H7 (cell line): ENCODE data around the gene MME. TPM values are rescaled to one million over a fixed set of nuclear protein-coding genes. Genes with fewer than 3 reads are reported as not detected.

ENCODE experiments used
- DNase-seq: peaks from one replicate; pipeline ENCODE4 v3.0.0; 2012
- H3K27me3 ChIP-seq: 2 replicates; pipeline ENCODE4 v1.6.0; 2011; ENCODE audit warnings: mild to moderate bottlenecking, low read length; ENCODE audit not compliant: control insufficient read depth, insufficient read depth
- H3K36me3 ChIP-seq: replicated peaks from 2 replicates; pipeline ENCODE4 v1.5.1; 2011; ENCODE audit warnings: low read length; ENCODE audit not compliant: control insufficient read depth, insufficient read depth
- H3K4me3 ChIP-seq: 2 replicates; pipeline ENCODE4 v1.5.1; 2011; ENCODE audit warnings: low read depth, mild to moderate bottlenecking, control low read depth, low read length, moderate library complexity; ENCODE audit not compliant: insufficient read depth
- total RNA-seq: library from RNA; depleted of rRNA; stranded (reverse); fragments of >200 nt; shearing (Covaris generic); gene quantifications from 2 replicates; pipeline ENCODE4 v1.2.3, GENCODE V29; 2014

Gene MME
- total RNA-seq, 1 experiment from 2014 or later = 2.8 TPM

DNA sequence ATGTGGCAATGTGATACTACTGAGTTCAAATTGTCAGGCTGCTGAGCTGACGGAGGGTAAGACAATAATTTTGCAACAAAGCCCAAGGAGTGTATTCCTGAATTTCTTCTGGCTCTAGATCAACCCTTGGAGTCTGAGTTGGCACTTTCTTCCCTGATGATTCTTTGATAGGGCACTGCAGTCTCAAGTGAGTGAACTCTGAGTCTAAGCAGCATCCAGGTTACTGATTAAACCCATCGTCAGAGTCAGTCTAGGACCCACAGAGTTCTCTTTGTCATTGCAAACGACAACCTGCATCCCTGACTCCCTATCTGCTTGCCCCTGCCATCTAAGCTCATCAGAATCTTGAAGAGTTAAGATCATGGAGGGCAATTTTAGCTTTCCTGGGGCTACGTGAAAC lies 58.6 kb downstream of the MME start:
- DNase-seq = no peak
- Histone ChIP-seq H3K4me3 (no peak overlapping the region), H3K27me3 (no peaks in the 10 kb centered on the region), H3K36me3 (no peaks in the 10 kb centered on the region)

DNA sequence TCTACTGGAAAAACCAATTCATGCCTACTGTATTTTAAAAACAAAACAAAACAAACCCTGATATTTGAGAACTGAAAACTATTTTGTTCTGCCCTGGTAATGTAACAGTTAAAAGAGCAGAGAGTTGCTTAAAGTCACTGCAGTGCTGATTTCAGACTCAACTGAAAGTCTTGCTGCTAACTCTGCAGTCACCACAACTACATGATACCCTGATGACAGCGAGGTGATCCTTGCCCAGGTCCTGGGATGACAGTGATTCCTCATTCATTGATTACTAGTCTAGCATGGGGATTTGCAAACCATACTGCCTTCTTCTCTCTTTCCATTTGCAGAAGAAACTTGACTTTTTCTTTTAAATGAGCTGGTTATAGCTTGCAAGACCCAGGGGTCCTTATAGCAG lies 67.5 kb downstream of the MME start:
- no peaks in the 10 kb centered on the region for H3K27me3 ChIP-seq
- no peak for DNase-seq

DNA sequence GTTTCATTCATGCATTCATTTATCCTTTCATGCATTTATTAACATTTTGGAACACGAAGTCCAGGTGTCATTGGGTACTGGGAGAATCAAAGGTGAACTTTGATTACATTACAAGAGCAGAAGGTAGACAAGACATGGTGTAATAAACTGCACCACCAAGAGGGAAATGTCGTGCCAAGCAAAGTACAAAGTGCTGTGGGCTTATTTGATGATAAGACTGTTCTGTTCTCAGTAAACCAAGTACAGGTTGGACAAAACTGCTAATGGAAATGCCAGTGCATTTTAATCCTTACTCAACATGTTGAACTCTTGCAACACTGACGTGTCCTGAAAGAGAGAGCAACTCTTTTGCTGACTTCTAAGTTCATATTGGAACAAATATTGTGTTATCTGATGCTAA lies 69.4 kb downstream of the MME start:
- Histone ChIP-seq H3K4me3 (no peak overlapping the region), H3K27me3 (no peaks in the 10 kb centered on the region), H3K36me3 (peaks cover 1% of the 10 kb centered on the region; the same call in 1 of the 2 replicates)
- no peak for DNase-seq

More for the DNA sequence above, 67.5 kb downstream of the MME start:
- Histone ChIP-seq H3K4me3 (no peak overlapping the region), H3K36me3 (peaks cover 1% of the 10 kb centered on the region; the same call in 1 of the 2 replicates)

DNA sequence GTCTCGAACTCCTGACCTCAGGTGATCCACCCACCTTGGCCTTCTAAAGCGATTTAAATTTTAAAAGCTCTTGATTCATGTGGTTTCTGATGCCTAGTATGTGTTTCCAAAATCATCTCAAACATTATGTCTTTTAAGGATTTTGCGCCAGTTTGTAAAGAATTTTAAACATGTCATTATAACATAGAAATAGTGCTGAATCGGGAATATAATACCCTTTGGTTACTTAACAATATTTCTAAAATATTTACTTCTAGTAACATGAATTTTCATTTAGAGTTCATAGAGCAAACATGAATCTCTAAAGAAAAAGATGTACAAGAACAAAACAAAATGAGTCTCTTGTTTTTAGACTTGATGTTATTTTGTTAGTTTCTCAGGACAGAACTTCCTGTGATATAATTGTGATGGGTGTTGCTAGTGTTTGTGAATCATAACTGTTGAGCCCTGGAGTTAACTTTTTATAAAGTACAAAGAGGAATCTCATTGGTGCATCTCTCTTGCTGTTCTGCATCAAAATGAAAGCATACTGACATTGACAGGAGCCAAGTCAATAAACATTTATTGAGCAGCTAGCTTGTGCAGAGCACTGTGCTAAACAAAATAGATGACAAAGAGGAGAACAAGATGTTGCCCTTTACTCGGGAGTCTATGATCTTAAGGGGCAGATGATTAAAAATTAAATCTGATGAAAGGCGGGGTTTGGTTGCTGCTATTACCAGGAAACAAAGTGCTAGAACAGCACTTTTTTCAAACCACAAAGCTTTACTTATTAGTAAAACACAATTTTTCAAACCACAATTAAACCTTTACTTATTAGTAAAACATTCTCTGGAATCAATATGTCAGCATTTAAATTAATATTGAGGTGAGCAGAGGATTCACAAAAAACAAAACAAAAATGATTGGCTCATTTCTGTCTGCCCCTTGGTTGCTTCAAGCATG lies 73.4 kb downstream of the MME start:
- Histone ChIP-seq H3K27me3 (no peaks in the 10 kb centered on the region), H3K36me3 (no peaks in the 10 kb centered on the region; the same call in 1 of the 2 replicates), H3K4me3 (no peak overlapping the region)
- DNase-seq = no peak

DNA sequence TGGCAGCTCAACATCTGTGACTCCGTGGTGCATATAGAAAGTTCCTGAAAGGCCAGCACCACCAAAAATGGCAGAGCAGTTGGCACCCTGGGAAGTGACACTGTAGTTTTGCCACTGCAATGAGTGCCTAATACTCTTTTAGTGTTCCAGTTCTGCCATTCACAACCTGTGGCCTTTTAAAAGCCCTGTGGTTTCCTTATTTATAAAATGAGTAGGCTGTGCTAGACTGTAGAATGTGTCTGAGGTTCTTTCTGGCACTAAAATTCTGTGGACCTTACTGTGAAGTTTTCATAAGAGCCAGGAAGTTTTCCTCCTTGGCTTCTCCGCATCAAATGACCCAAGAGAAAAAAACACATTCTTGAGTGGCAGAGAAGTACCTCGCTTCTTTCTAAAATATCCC lies 74.1 kb downstream of the MME start:
- H3K27me3 ChIP-seq = no peaks in the 10 kb centered on the region
- H3K4me3 ChIP-seq = no peak overlapping the region
- H3K36me3 ChIP-seq = no peaks in the 10 kb centered on the region; the same call in 1 of the 2 replicates
- no peak for DNase-seq

DNA sequence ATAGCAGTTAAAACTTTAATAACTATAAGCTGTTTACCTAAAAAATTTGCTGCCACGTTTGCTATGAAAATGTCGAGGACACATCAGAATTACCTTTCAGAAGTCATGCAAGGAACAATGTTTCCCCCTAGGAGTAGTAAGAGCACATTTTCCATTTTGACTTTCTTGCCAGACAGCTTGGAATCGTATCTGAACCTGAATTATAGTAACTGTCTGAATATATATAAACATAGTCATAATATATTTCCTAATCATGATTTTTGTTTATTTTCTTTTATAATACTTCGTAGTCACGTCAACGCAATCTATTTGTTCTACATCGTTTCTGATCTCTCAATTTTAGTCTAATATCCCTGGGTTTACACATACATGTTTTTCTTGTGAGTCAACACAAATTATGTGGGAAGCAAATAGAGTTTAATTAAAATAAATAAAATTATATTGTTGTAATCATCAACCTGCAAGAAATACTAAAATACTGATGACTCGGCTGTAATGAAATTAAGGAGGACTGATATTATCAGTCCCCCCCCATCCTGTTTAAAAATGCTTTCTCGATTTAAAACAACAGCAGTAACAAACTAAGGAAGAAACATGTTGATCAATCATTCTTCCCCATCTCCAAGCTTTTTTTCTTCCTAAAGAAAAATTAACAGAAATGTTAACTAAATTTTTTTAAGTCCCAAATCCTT lies 78.4 kb downstream of the MME start:
- H3K27me3 ChIP-seq = no peaks in the 10 kb centered on the region
- no peaks in the 10 kb centered on the region for H3K36me3 ChIP-seq
- H3K4me3 ChIP-seq = no peak overlapping the region
- DNase-seq = no peak

DNA sequence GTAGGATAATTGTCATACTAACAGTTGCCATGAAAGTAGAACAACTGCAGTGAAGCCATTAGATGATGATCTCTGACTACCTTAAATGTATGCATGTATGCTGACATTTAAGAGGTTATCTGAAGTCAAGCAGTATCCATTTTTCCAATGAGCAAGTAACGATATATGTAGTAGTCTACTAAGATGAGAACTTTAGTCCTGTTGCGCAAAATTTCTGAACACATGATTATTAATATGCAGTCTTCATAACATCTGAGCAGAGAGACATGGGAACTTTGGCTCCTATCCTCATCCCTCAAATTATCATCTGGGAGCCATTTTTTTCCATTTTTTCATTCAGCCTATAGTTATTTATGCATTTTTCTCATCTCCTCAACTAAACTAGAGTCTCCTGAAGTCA lies 79.2 kb downstream of the MME start:
- H3K4me3 ChIP-seq = no peak overlapping the region
- no peaks in the 10 kb centered on the region for H3K27me3 ChIP-seq
- no peaks in the 10 kb centered on the region for H3K36me3 ChIP-seq
- no peak for DNase-seq

DNA sequence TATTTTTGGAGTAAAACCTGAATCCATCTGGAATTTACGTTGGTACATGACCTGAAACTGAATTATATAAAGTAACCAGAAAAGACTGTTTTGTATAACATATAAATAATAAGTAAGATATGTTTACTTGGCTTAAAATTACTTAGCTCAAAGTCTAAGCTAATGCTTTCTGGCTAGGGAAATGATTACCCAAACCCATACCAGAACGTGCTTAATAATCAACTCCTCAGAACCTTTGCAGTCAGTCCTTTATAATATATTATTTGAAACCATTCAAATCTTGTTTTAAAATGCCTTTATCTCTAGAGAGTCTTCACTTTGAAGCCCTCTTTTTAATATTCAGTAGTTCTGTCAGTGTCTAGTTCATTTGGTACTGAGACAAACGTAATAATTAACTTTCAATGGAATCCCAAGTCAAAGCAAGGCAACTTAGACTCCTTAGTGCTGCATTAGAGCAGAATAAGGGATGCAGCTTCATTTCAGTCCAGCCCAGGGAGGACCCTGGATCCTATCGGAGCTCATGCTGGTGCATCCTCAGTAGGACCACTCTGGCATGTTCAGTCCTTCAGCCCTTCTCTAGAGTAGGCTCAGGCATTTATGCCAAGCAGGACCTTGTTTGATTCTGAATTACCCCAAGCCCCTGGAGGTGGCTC lies 81.6 kb downstream of the MME start:
- no peak for DNase-seq
- Histone ChIP-seq H3K36me3 (no peaks in the 10 kb centered on the region), H3K27me3 (no peaks in the 10 kb centered on the region), H3K4me3 (no peak overlapping the region)

DNA sequence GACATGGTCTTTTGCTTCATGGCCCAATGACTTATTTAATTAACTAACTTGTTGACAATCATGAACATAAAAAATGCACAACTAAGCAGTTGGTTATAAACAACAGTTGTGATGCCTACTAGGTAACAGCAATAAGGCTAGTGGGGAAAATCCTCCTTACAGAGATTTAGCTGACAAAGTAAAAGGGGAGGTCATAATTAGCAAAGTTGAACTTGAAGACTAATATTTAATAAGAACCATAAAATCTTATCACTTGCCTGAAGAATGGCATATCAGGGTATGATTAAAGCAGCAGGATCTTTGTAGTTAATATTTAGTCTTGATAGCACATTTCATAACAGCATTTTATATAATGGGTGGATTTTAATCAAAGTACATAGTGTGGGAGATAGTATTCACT lies 84.2 kb downstream of the MME start:
- Histone ChIP-seq H3K4me3 (no peak overlapping the region), H3K36me3 (no peaks in the 10 kb centered on the region)
- DNase-seq = no peak

DNA sequence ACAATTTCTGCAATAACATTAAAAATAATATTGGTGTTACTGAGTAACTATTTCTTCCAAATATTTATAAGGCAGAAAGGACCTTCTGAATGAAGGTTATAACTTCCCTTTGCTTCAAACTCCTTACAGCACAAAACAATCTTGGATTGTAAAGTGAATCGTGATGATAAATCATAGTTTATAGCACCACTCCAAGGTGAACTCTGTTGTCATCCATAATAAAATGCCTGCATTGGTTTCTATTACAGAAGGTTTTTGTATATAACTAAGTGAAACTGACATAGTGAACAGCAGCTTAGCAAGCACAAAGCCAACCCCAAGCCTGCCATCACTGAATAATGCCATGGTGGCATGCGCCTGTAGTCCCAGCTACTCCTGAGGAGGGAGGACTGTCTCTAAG lies 86.3 kb downstream of the MME start:
- Histone ChIP-seq H3K4me3 (no peak overlapping the region), H3K36me3 (no peaks in the 10 kb centered on the region; the same call in 1 of the 2 replicates), H3K27me3 (no peaks in the 10 kb centered on the region)
- no peak for DNase-seq

More for the DNA sequence above, 84.2 kb downstream of the MME start:
- no peaks in the 10 kb centered on the region for H3K27me3 ChIP-seq

DNA sequence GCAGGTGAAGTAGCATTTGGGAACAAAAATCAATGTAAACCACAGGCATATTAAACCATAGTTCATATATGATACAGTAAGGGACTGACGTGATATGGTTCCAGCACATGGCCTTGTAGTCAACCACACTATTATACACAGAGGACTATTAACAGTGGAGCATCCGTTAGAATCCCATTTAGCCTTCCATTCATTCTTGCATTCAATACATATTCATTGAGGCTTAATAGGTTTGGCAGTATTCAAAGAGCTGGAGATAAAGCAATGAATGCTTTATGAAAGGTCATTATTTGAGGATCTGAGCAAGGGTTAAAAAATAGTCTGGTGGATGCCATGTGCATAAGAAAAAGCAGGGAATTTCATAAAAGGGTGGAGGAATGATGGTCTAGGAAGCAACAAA lies 89.1 kb downstream of the MME start:
- Histone ChIP-seq H3K36me3 (no peaks in the 10 kb centered on the region; the same call in 1 of the 2 replicates), H3K4me3 (no peak overlapping the region), H3K27me3 (no peaks in the 10 kb centered on the region)
- DNase-seq = no peak

DNA sequence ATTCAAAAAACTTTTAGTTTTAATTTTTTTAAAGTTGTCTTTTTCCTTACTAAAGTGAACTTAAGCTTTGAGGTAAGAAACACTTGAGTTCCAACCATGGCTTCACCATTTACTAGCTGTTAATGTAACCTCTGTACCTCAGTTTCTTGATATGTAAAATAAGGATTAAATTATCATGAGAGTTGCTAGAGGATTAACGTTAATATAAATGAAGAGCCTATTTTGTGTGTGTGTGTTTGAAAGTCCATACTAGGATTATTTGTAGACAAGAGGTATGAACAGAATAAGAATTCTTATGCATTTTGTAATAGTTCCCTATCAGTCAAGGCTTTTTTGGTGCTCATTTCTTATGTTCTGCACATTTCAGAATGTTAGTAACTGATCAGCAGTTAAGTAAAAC lies 93.7 kb downstream of the MME start:
- H3K4me3 ChIP-seq = no peak overlapping the region
- H3K36me3 ChIP-seq = no peaks in the 10 kb centered on the region; the same call in 1 of the 2 replicates
- no peak for DNase-seq
- no peaks in the 10 kb centered on the region for H3K27me3 ChIP-seq

DNA sequence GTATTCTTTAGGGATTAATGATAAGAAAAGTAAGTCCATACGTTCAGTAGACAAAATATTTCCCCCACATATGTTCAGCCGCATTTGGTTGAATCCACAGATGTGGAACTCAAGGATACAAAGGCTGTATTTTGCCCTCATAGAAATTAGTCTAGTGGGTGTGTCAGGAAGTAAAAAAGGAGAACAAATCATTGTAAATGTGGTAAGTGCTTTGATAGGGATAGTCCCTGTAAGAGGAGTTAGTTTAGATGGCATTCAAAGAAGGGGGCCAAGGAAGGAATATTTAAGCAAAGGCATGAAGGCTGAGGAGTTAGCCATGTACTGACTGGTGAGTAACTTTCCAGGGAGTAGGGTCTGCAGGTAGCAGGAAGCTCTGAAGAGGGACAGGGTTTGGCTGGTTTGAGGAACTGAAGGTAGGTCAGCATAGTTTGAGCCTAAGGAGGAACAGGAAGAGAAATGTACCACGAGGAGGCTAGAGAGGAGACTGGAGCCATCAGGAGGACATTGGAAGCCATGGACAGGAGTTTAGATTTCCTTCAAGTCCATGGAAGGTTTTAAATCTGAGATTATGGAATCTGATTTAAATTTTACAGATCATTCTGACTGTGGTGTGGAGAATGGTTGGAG lies 98.8 kb downstream of the MME start:
- H3K36me3 ChIP-seq = no peaks in the 10 kb centered on the region
- DNase-seq = no peak
- H3K27me3 ChIP-seq = no peaks in the 10 kb centered on the region
- no peak overlapping the region for H3K4me3 ChIP-seq

DNA sequence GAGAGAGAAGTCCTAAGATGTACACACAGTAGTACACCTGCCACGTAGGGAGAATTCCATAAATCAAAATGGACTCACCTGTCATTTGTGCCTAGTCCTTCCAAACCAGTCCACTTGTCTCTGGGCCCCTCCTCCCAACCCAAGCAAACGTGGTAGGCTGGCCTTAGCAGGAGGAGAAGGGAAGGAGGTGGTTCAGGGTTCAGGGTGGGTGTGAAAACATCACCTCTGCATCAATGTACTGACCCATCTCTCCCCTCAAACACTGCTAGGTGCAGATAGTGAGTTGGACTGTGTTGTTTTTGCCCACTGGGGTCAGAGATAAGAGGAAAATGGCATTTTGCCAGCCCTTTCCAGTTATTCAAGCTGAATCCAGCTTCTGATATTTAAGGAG lies 99.3 kb downstream of the MME start:
- H3K4me3 ChIP-seq = no peak overlapping the region
- DNase-seq = no peak
- no peaks in the 10 kb centered on the region for H3K36me3 ChIP-seq
- no peaks in the 10 kb centered on the region for H3K27me3 ChIP-seq
